GM21529 (cell line): ENCODE measurements around the gene SOD3.

Source experiments
- ATAC-seq: cut with Tn5 transposase; IDR thresholded peaks from one replicate; pipeline ENCODE4 v1.9.1; 2021; ENCODE audit not compliant: unreplicated experiment

The SOD3 gene

DNA sequence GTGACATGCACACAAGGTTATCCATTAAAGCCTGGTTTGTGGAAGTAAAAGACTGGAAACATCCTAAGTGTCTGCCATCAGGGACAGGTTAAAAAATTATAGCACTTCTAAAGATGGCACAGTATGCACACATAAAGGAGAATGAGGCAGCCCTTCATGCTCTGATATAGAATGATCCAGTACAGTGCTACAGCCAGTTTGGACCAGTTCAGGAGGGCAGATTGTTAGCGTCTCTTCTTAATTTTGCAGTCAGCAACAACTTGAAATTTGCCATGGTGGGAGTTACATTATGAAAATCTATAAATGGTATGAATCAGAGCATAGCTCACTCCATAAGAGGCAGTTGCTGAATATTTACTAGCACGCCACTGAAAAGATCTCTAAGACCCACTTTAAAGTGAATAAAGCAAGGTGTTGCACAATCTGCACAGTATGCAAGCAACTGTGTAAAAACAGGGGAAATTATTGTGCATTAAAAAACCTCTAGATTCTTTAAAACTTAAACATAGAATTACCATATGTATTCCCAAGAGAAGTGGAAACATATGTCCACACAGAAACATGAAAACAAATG lies 20.3 kb upstream of the SOD3 start:
- no peak for ATAC-seq

DNA sequence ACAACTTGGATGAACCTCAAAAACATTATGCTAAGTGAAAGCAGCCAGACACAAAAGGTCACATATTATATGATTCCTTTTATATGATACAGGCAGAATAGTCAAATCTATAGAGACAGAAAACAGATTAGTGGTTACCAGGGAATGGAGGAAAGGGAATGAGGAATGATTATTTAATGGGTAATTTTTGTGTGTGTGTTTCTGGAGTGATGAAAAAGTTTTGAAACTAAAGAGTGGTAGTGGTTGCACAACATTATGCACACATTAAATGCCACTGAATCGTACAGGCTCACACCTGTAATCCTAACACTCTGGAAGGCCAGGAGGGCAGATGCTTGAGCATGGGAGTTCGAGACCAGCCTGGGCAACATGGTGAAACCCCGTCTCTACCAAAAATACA lies 19.6 kb upstream of the SOD3 start:
- ATAC-seq = no peak

DNA sequence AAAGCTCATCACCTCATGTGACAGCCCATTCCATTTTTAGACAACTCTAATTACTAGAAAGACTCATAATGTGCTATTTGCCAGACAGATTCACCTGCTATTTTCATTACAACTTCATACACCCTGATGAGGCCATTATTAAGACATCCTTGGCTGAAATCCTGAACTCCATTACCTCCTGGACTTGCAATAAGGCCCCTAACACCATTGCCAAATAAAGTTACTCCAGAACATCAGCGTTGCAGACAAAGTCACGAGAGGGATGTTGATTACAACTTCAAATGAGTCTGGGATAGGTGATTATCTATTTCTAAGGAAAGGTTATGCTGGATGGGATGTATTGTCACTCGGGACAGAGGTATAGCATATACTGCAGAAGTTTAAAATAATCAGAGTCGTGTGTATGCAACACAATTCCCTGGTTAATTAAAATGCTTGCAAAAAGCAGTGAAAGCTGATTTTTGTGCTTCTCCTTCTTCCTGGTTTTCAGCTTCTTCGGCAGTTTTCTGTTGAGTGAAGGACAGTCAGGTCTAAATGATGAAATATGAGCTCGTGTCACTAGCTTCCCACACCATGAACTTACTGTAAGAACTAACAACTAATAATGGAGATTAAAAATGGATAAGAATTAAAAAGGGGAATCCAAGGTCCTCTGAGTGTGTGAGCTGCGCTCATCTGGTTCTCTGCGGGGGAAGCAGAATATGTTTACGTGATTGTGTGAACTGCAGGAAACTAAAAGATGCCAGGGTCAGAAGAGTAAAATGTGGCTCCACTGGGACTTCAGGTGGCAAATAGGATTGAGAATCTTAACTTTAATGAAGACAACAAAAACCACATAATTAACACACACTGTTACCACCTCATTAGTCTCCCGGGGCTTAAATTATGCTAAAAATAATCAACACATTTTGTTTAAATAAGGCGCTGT lies 17.6 kb upstream of the SOD3 start:
- ATAC-seq = no peak

DNA sequence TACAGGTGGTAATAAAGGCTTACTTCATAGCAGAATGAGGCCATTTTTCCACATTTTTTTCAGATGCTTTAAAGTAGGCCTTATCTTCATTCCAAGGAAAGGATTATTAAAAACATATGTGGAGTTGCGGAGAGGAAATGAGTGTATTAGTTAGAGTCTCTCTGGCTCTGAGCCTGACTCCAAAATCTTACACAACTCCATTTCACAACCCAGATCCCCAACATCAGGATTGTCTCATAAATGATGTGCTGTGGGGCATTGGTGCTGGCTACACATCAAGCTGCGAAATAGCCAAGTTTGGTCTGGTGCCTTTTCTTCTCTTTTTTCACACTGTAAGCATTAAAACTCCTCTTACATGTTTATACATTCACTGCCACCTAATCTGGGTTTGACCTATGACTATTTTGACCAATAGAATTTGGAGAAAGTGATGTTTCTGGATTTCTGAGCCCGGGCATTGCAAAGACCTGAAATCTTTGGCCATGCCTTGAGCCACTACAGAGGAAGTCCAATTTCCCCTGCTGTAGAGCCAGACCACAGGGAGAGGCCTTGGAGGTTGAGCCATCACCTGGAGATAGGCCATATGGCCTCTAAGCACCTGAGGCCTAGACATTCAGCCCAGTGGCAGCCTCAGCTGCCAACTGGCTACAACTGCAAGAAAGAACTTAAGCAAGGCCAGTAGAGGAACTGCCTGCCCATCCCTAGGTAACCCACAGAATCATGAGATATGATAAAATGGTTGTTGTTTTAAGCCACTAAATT lies 16.7 kb upstream of the SOD3 start:
- ATAC-seq = no peak

DNA sequence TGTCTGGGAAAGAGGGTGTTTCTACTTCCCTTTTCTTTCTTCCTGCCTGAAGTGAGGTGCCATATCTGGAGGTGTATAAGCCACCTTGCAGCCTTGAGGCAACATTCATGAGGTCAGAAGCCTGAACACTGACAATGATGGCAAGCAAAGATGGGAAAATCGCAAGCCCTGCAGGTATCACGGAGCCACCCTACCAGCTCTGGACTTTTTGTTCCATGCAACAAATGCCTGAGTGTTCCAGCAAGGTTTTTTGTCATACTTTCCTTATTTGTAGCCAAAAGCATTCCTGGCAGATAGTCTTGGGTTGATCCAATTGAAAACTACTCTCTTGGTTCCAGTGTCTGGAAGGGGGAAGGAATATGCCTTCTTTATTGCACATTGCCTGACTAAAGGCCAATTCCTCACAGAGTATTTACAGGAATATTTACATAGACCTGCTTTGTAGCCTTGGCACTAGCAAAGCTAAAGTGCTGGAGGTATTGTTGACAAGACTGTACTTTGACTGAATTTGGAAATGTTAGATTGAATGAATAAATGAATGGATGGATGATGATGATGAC lies 14.4 kb upstream of the SOD3 start:
- no peak for ATAC-seq

DNA sequence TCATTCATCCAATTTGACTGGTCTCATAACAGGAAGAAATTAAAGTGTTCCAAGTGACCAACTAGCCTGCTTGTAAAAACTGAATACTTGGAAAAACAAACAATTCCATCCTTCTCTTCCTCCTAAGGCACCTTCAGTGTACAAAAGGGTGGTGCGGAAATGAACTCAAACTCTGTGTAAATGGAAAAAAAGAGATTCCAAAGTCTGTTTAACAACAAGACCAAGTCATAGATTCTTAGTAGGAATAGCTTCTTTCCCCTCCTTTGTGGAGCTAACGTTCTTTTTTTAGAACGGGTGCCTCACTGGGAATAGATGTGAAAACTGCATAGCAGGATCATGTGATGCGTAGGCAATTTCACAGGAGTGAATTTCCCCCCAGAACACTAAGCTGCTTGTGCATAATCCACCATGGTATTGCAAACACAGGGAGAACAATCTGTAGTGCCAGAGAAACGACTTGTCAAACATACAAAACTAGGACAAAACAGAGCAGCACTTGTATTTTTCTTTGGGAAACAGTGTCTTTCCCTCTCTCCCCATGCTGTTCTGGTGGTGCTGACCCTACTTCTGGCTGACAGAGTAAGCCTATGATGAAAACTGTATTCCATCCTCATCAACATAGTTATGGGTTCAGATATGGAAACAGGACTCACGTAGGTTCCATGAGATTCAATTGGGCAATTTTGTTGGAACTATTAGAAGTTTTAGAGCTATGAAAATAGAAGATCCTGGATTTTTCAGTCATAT lies 13.2 kb upstream of the SOD3 start:
- no peak for ATAC-seq

DNA sequence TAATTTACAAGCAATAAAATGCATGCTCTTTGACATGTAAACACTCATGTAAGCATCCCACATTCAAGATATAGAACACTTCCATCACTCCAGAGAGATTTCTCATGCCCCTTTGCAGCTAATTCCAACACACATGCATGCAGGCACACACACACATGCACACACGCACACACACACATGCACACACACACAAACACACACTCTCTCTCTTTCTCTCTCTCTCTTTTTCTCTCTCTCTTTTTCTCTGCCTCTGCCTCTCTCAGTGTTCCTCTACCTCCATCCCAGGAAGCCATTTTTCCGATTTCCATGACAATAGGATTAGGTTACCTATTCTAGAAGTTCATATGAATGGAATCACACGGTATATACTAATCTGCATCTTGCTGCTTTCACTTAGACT lies 11.9 kb upstream of the SOD3 start:
- no peak for ATAC-seq

DNA sequence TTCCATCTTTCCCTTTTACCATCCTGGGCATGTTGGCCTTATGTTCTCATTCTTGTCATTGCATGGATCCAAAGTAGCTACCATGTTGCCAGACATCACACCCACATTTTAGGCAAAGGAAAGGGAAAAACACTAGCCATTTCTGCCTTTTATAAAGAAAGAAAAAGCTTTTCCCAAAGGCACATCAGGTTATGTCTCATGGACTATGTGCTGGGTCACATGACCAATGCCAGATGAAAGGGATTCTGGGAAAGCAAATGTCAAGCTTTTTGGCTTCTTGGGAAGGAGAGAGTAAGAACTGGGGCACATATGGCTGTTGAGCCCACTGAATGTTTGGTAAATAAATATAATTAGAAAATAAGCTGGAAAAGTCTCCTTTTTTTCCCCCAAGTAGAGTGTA lies 4.3 kb upstream of the SOD3 start:
- no peak for ATAC-seq

DNA sequence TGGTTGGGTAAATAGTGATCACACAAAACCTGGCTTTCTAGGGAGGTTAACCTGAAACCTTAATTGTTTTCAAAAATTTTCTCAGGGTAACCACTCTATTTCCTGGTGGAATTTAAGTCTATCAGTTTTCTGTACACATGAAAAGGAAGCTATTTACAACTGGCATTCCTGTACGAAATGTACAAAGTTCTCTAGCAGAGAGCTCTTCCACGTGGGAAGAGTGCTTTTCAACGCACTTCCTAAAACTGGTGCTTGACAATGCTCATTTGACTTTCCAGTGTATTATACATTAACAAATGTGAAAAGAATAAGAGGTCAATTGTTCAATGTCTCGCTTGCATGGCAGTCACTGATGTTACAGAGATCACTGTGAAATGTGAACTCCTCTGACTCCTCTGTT lies 2.8 kb upstream of the SOD3 start:
- no peak for ATAC-seq

DNA sequence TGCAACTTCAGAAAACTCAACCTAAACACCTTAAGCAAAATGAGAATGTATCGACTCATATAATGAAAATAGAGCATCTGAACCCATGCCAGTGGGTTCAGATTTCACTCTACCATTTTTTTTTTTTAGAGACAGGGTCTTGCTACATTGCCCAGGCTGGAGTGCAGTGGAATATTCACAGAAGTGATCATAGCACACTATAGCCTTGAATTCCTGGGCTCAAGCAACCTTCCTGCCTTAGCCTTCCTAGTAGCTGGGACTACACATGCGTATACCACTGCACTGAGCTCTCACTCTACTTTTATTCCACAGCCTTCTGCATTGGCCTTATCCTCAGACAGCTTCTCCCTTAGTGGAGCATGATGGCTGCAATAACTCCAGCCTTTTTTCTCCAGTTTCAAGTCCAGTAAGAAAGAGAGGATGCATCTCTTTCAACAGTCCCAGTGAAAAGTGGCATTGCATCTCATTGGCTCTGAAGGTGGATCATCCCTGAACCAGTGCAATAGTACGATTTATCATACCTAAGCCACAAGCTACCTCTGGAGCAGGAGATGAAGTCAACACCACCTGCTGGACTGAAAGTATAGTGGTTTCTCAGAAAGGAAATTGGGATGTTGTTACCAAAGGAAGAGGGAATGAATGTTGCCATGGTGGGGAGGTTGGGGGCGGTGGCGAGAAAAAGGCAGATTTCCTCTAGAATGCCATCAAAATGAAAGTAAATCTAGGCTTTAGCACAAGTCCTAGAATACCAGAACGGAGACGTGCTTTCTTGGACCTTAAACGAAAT lies 2.0 kb upstream of the SOD3 start:
- no peak for ATAC-seq

DNA sequence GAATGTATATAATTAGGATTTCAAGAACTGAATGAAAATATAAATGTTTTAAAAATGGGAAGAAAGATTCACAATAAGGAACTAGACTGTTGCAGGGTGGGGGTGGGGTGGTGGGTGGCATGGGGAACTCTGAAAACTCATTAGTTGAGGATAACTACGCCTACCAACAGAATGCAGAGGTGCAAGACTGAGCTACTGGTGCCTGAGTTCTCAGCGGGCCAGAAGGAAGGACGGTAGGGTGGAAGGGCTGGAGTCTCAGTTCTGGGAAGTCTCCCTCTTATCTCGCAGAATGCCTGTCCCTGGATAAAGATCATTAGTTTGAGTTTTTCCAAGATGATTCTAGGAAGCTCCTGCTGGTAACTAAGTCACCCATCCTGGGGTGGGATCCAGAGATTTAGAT lies 1.3 kb upstream of the SOD3 start:
- no peak for ATAC-seq

DNA sequence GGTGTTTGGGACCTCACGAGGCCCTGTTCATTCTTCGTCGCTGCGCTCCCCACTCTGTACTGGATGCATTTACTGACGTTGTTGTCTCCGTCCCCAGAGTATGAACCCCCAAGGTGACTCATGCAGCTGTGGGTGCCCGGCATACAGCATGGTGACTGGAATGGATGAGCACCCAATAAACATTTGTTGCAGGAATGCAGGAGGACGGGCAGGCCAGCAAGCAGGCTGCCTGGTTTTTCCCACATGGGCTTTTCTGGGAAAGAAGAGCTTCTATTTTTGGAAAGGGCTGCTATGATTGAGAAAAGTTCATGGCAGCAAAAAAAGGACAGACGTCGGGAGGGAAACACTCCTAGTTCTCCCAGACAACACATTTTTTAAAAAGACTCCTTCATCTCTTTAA lies 893 bp upstream of the SOD3 start:
- ATAC-seq = no peak

DNA sequence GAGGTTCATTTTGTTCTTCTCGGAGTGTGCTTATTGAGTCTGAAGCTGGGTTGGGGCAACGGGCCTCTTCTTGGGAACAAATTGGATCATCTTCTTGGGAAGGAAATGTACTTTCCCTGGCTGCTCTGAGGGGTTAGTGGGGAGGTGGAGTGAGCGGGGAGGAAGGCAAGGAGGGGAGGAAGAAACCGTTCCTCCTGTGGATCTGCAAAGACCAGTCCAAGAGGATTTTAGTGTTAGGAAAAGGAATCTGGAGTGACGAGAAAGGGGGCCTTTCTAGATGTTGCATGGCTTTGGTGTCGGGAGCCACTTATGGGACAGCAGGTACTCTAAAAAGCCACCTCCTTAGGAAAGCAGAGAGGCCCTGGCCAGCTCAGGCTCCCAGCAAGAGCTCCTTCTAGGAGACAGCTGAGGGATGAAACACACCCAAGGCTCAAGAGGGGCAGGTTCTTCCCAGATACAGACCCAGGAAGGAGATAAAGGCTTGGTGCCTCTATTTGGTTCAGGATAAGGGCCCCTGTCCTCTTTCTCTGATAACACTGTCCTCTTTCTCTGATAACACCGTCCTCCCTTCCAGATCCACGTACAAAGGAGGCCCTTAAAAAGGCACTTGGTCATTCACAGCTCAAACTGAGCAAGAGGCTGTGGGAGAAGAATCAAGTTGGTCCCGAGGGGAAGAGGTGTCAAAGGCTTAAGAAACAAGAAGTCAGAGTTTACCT lies 451 bp downstream of the SOD3 start:
- no peak for ATAC-seq

DNA sequence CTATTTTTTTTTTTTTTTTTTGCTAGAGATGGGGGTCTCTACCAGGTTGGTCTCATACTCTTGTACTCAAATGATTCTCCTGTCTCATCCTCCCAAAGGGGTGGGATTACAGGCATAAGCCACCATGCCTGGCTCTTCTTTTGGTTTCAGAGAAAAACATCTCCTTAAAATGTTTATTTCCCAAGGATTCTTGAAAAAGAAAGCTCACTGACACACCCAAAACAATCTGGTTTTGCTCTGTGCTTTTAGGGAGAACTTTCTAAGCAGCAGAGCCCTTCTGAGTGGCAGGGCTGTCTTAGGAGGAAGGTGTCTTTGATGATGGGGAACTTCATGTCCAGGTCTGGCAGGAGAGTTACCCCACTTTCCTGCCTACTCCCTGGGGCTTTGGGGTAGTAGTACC lies 1.2 kb downstream of the SOD3 start:
- ATAC-seq = no peak

DNA sequence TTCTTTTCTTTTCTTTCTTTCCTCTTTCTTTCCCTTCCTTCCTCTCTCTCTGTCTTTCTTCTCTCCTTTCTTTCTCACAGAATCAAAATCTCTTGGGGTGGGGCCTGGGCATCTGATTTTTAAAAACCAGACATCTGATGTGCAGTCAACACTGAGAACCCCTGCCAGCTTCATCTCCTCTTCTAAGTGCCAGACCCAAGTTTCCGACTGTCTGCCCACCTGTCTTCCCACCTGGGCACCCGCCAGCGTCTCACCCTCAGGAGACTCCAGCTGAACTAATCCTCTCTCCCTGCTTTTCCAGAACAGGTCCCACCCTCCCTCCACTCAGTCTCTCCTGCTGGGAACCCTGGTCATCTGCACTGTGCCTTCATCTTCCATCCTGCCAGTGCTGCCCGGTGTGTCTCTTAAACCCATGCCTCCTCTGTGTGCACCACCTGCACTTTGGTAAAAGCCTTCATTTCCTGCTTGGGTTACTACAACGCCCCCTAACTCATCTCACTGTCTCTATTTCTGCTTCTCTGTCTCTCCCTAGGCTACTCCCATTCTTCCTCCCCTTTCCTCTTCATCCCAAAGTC lies 2.8 kb downstream of the SOD3 start:
- no peak for ATAC-seq

DNA sequence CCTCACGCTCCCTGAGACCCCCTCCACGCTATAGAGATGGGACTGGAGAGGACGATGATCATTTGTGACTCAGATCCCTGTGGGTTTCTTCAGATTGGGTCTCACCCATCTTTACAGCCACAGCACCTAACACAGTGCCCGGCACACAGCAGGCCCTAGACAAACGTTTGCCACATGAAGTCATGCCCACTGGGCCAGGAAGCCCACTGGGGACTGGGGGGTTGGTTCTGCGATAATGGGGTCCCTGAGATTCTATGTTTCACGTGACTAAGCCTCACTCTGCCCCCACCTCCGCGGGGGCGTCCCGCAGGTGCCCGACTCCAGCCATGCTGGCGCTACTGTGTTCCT lies 3.8 kb downstream of the SOD3 start:
- ATAC-seq = no peak

DNA sequence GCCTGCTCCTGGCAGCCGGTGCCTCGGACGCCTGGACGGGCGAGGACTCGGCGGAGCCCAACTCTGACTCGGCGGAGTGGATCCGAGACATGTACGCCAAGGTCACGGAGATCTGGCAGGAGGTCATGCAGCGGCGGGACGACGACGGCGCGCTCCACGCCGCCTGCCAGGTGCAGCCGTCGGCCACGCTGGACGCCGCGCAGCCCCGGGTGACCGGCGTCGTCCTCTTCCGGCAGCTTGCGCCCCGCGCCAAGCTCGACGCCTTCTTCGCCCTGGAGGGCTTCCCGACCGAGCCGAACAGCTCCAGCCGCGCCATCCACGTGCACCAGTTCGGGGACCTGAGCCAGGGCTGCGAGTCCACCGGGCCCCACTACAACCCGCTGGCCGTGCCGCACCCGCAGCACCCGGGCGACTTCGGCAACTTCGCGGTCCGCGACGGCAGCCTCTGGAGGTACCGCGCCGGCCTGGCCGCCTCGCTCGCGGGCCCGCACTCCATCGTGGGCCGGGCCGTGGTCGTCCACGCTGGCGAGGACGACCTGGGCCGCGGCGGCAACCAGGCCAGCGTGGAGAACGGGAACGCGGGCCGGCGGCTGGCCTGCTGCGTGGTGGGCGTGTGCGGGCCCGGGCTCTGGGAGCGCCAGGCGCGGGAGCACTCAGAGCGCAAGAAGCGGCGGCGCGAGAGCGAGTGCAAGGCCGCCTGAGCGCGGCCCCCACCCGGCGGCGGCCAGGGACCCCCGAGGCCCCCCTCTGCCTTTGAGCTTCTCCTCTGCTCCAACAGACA lies 4.4 kb downstream of the SOD3 start:
- ATAC-seq = no peak

DNA sequence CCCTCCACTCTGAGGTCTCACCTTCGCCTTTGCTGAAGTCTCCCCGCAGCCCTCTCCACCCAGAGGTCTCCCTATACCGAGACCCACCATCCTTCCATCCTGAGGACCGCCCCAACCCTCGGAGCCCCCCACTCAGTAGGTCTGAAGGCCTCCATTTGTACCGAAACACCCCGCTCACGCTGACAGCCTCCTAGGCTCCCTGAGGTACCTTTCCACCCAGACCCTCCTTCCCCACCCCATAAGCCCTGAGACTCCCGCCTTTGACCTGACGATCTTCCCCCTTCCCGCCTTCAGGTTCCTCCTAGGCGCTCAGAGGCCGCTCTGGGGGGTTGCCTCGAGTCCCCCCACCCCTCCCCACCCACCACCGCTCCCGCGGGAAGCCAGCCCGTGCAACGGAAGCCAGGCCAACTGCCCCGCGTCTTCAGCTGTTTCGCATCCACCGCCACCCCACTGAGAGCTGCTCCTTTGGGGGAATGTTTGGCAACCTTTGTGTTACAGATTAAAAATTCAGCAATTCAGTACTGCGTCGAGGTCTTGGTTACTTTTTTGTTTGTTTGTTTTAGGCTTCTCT lies 5.0 kb downstream of the SOD3 start:
- ATAC-seq = no peak
